LNCAP (cell line): ENCODE measurements around the gene MEGF6.

Source experiments
- CTCF ChIP-seq: fragments of 450-650 bp; IDR thresholded peaks from 2 replicates; pipeline ENCODE4 v1.5.1; 2017; ENCODE audit warnings: mild to moderate bottlenecking

Gene MEGF6

DNA sequence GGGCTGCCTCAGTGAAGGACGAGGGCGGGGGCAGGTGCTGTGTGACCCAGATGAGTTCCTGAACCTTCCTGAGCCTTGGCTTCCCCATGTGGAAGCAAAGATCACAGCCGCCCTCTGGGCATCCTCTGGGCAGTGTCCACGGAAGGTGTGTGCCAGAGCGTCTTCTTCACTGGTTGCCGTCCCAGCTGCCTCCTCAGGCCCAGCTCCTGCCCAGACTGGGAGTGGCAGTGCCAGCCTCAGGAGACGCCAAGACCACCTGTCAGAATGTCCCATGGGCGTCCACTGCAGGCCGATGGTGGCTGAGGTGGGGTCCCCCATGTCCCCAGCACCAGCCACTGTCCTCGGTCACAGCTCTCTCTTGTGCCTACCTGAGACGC lies 146.7 kb downstream of the MEGF6 start:
- TF ChIP-seq CTCF: no peak

DNA sequence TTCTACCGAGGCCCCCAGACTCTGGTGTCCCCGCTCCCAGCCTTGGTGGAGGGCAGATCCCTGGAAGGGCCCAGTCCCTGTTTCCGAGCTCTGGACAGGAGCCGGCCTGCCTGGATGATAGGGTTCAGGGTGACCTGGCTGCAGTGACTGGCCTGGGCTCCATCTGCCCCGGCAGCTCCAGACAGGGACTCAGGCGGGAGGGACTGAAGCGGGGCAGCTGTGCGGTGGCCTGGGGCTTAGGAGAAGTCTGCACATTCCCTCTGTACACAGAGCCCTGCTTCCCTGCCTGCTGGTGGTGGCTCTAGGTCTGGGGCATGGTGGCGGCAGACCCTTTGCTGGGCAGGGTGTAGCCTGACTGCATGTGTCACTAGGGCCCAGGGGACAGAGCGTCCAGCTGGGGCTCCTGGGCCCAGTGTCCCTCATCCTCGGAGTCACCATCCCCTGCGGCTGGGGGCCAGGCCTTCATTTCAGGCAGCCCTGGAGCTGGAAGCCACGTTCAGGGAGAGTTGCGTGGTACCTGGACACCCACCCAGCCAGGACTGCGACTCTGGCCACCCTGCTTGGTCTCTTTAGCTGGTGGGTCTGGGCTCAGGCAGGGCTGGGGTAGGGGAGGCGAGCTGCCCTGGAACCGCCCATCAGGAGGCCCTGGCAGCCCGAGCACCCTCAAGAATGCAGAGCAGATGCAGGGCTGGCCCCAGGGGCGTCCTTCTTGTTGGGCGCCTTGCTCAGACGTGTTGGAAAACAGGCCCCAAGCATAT lies 147.2 kb downstream of the MEGF6 start:
- no peak for TF ChIP-seq CTCF

DNA sequence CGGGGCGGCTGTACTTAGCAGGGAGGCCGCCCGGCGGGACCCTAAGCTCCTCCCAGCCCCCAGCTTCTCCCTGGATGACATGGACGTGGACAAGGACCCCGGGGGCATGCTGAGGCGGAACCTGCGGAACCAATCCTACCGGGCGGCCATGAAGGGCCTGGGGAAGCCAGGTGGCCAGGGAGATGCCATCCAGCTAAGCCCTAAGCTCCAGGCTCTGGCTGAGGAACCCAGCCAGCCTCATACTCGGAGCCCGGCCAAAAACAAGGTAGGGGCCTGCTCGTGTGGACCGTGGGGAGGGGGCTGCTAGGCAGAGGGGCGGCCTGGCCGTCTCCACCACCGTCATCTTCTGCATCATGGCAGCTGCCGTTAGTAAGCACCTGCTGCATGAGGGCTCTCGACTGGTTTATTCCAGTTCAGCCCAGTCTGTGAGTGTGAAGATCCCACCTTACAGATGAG lies 147.9 kb downstream of the MEGF6 start:
- no peak for TF ChIP-seq CTCF

GRCh38 chr1:3463013-3463385 lies 148.3 kb downstream of the MEGF6 start:
- no peak for TF ChIP-seq CTCF

DNA sequence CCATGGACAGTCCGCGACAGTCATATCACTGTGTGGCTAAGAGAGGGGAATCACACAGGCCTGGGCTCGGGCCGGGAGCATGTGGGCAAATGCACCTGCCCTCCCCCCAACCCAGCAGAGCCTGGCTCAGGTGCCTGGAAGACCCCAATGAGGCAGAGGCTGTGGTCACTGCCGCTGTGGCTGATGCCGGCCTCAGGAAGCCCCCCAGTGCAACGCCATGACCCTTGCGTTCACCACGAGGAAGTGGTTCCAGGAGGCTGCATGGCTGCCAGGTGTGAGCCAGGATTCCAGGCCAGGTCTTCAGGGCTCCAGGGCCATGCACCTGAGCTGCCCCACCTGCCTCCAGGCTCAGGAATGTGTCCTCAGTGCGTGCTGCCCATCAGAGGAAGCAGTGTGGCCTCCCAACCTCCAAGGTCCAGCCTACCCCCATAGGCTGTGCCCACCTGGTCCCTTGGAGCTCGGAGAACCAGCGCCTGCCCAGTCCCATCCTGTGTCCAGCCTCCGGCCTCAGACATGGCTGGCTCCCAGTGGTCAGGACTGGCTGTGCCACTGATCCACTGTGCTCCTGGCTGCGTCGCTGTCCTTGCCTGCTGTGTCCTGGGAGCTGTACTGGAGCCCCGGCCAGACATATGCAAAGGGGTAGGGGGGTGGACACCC lies 148.8 kb downstream of the MEGF6 start:
- TF ChIP-seq CTCF: no peak

DNA sequence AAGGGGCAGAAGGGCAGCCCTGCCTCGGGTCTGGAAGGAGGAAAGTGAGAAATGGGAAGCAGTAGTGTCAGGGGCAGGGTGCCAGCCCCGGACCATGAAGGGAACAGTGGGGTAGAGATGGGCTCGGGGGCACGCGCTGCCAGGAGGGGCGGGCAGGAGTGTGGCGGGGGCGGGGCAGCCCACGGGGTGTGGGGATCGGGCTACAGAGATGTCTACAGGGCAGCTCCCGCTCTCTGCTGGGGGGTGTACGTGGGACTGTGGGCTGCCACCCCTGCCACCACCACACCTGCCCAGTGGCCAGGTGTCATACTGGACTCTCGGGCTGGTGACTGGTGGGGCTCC lies 149.4 kb downstream of the MEGF6 start:
- TF ChIP-seq CTCF: no peak

GRCh38 chr1:3461238-3461933 lies 149.9 kb downstream of the MEGF6 start:
- no peak for TF ChIP-seq CTCF
